GM12864 (cell line): ENCODE data around the gene POC1A.
A peak's percentile ranks its signal among the peaks of the same experiment; 100 is the strongest.

Source experiments
- DNase-seq: peaks from one replicate; pipeline ENCODE4 v3.0.0-alpha.2; 2011; ENCODE audit warnings: low read depth
- H3K4me3 ChIP-seq: 2 replicates; pipeline ENCODE4 v1.5.1; 2011; ENCODE audit warnings: mild to moderate bottlenecking, low read depth, low read length, control low read depth
- CTCF ChIP-seq: IDR thresholded peaks from 2 replicates; pipeline ENCODE4 v1.5.1; 2011; ENCODE audit warnings: low read depth, mild to moderate bottlenecking, moderate library complexity, low read length, control low read depth, inconsistent platforms; ENCODE audit errors: missing control alignments

Gene POC1A

GRCh38 chr3:52068055-52068571 is 86.1 kb downstream of the POC1A start:
- DNase-seq = no peak
- TF ChIP-seq CTCF = no peak
- no peak overlapping the region for H3K4me3 ChIP-seq

- H3K4me3 ChIP-seq = no peak overlapping the region
- DNase-seq = no peak
- TF ChIP-seq CTCF = no peak
Measured at GRCh38 chr3:52067526-52067925, 86.7 kb downstream of the POC1A start.

- no peak for DNase-seq
- H3K4me3 ChIP-seq = no peak overlapping the region
- no peak for TF ChIP-seq CTCF
Measured at GRCh38 chr3:52067046-52067445, 87.2 kb downstream of the POC1A start.

GRCh38 chr3:52065264-52065756 is 88.9 kb downstream of the POC1A start:
- TF ChIP-seq CTCF = no peak
- DNase-seq = no peak

GRCh38 chr3:52064561-52064960 is 89.7 kb downstream of the POC1A start:
- DNase-seq = no peak
- no peak overlapping the region for H3K4me3 ChIP-seq
- TF ChIP-seq CTCF = no peak

More at GRCh38 chr3:52065264-52065756, 88.9 kb downstream of the POC1A start:
- H3K4me3 ChIP-seq = no peak overlapping the region

GRCh38 chr3:52063026-52063723 is 91.0 kb downstream of the POC1A start:
- DNase-seq = no peak
- TF ChIP-seq CTCF = no peak
- no peak overlapping the region for H3K4me3 ChIP-seq

- DNase-seq = peak; percentile 37
- TF ChIP-seq CTCF = no peak
- H3K4me3 ChIP-seq = no peak overlapping the region
Measured at GRCh38 chr3:52062505-52062904, 91.7 kb downstream of the POC1A start.
